Measurements from ENCODE around the gene CLEC4F. TPM values are rescaled to one million over a fixed set of nuclear protein-coding genes. Genes with fewer than 3 reads are reported as not detected.

The CLEC4F gene
- total and polyA plus RNA-seq, 7 donors: 0.15 to 0.55 TPM; not detected in 5

DNA sequence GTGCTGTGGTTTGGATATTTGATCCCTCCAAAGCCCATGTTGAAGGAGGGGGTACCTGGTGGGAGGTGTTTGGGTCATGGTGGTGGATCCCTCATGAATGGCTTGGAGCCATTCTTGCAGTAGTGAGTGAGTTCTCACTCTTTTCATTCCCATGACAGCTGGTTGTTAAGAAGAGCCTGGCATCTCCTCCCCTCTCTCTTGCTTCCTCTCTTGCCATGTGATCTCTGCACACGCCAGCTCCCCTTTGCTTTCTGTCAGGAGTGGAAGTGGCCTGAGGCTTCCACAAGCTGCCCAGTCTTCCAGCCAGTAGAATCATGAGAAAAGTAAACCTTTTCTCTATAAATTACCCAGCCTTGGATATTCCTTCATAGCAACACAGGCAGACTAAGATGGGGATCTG lies 61.0 kb downstream of the CLEC4F start:
- Histone ChIP-seq H3K27ac (no peak overlapping the region), H3K4me3 (no peak overlapping the region), H3K36me3 (no peaks in the 10 kb centered on the region), H3K4me1 (no peaks in the 10 kb centered on the region), H3K27me3 (peaks cover 0 to 35% (median 6%) of the 10 kb centered on the region in 3 donors), H3K9me3 (no peaks in the 10 kb centered on the region)
- TF ChIP-seq POLR2AphosphoS5 (IDR thresholded peaks at IDR 0.05) (no peak), EP300 (IDR thresholded peaks at IDR 0.05) (no peak), POLR2A (IDR thresholded peaks at IDR 0.05) (no peak)
- TF ChIP-seq, protein P1, sequence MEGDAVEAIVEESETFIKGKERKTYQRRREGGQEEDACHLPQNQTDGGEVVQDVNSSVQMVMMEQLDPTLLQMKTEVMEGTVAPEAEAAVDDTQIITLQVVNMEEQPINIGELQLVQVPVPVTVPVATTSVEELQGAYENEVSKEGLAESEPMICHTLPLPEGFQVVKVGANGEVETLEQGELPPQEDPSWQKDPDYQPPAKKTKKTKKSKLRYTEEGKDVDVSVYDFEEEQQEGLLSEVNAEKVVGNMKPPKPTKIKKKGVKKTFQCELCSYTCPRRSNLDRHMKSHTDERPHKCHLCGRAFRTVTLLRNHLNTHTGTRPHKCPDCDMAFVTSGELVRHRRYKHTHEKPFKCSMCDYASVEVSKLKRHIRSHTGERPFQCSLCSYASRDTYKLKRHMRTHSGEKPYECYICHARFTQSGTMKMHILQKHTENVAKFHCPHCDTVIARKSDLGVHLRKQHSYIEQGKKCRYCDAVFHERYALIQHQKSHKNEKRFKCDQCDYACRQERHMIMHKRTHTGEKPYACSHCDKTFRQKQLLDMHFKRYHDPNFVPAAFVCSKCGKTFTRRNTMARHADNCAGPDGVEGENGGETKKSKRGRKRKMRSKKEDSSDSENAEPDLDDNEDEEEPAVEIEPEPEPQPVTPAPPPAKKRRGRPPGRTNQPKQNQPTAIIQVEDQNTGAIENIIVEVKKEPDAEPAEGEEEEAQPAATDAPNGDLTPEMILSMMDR (IDR thresholded peaks at IDR 0.05): no peak
- intact Hi-C loops (cut with DNase I): no loop called here
- 56 to 66% methylated on average over 1 of the region's 1 CpG for WGBS, 2 donors
- DNase-seq: no peak

Small RNA genes lying within 50 kb of the gene (small RNA-seq; reads per million reads assigned to genes)
- 0 reads per million in 3 donors for gene HMGN2P21

Other genes starting within 250 kb of the CLEC4F start
- gene ADD2, start 52.4 kb downstream of the CLEC4F start, total RNA-seq: 1 to 10 TPM; 1.3 to 5.8 (median 3.9) TPM
- 1 to 10 TPM in 1 of 3 donors, under 1 TPM in 1, not detected in 1; under 0.01 to 2.7 TPM for gene ADD2, start 52.4 kb downstream of the CLEC4F start, polyA plus RNA-seq
- gene FIGLA, start 30.0 kb downstream of the CLEC4F start, total RNA-seq: not detected
- gene FIGLA, start 30.0 kb downstream of the CLEC4F start, polyA plus RNA-seq: not detected
- under 1 TPM in 2 of 4 donors, not detected in 2; 0.27 to 0.71 TPM for gene CD207, start 15.2 kb upstream of the CLEC4F start, total RNA-seq
- under 1 TPM in 1 of 3 donors, not detected in 2; 0.06 TPM for gene CD207, start 15.2 kb upstream of the CLEC4F start, polyA plus RNA-seq
- 1 to 10 TPM in 1 of 4 donors, under 1 TPM in 1, not detected in 2; 0.83 to 1.8 TPM for gene VAX2, start 80.0 kb upstream of the CLEC4F start, total RNA-seq
- under 1 TPM in 2 of 3 donors, not detected in 1; 0.07 to 0.60 TPM for gene VAX2, start 80.0 kb upstream of the CLEC4F start, polyA plus RNA-seq
- 1 to 10 TPM in 1 of 4 donors, under 1 TPM in 1, not detected in 2; 0.66 to 1.9 TPM for gene ATP6V1B1, start 115.3 kb upstream of the CLEC4F start, total RNA-seq
- gene ATP6V1B1, start 115.3 kb upstream of the CLEC4F start, polyA plus RNA-seq: under 1 TPM in 1 of 3 donors, not detected in 2; 0.16 TPM
- 1 to 10 TPM in 2 of 4 donors, under 1 TPM in 2; 0.49 to 1.9 (median 0.87) TPM for gene ANKRD53, start 158.0 kb upstream of the CLEC4F start, total RNA-seq
- 1 to 10 TPM in 2 of 3 donors, not detected in 1; 1.0 to 1.2 TPM for gene ANKRD53, start 158.0 kb upstream of the CLEC4F start, polyA plus RNA-seq
- 10 to 100 TPM; 19.5 to 26.5 (median 22.8) TPM for gene TEX261, start 174.3 kb upstream of the CLEC4F start, total RNA-seq
- gene TEX261, start 174.3 kb upstream of the CLEC4F start, polyA plus RNA-seq: 10 to 100 TPM; 12.0 to 47.6 (median 16.8) TPM
- 10 to 100 TPM; 36.3 to 73.2 (median 64.2) TPM for gene NAGK, start 248.0 kb upstream of the CLEC4F start, total RNA-seq
- gene NAGK, start 248.0 kb upstream of the CLEC4F start, polyA plus RNA-seq: 10 to 100 TPM; 60.0 to 93.1 (median 86.5) TPM